ENCODE measurements around the gene DLX2. TPM values are rescaled to one million over a fixed set of nuclear protein-coding genes. Genes with fewer than 3 reads are reported as not detected.

Gene DLX2
- total and polyA plus RNA-seq, 2 donors = 0.09 to 0.43 TPM

DNA sequence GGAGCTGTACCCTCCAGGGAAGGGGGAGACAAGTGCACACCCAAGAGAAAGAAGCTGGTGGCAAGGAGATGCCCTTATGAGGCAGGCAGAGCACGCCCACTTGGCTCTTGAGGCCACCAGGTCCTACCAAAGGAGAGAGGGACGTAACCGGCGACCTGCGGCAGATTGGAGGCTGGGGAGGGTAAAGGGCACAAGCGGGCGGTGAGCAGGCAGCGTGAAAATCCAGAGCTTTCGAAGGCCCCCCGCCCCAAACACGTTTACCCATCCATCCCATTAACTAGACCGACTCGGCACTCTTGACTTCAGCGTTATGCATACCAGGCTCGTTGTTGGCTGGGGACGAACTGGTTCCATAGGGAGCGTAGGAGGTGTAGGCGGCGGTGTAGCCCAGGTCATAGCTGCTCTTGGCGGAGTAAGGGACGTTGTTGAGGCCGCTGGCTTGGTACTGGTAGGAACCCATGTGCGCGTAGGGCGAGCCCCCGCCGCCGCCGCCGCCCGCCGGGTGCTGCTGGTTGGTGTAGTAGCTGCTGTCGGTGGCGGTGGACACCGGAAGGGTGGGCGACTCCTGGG, 794 bp downstream of the DLX2 start:
- H3K4me1 ChIP-seq (ENCODE audit: control insufficient read depth in 2 of 2, insufficient read depth in 2 of 2, low read length in 2 of 2) = peaks cover 35 to 85% of the 10 kb centered on the region in 2 donors
- H3K4me3 ChIP-seq (ENCODE audit: low read length in 2 of 2) = peak overlapping the region; percentile 51 to 61
- no peak for DNase-seq (ENCODE audit: low read depth in 6 of 9, low spot score in 9 of 9)
- H3K36me3 ChIP-seq (ENCODE audit: control insufficient read depth in 2 of 2, insufficient read depth in 2 of 2, low read length in 1 of 2) = no peaks in the 10 kb centered on the region
- 2% methylated on average over 36 of the region's 36 CpGs for WGBS
- H3K9me3 ChIP-seq (ENCODE audit: control insufficient read depth in 2 of 2, insufficient read depth in 1 of 2, low read length in 1 of 2) = peaks cover 1 to 32% of the 10 kb centered on the region in 2 donors
- no peak overlapping the region for H3K27ac ChIP-seq (ENCODE audit: low read depth in 1 of 2, low read length in 1 of 2)
- H3K27me3 ChIP-seq (ENCODE audit: control insufficient read depth in 2 of 2, insufficient read depth in 1 of 2, low read length in 1 of 2) = peaks cover 73 to 96% of the 10 kb centered on the region in 2 donors

- H3K4me3 ChIP-seq (ENCODE audit: low read length in 2 of 2) = peak overlapping the region; percentile 51 to 61
- peaks cover 34 to 85% of the 10 kb centered on the region in 2 donors for H3K4me1 ChIP-seq (ENCODE audit: control insufficient read depth in 2 of 2, insufficient read depth in 2 of 2, low read length in 2 of 2)
- peaks cover 1 to 35% of the 10 kb centered on the region in 2 donors for H3K9me3 ChIP-seq (ENCODE audit: control insufficient read depth in 2 of 2, insufficient read depth in 1 of 2, low read length in 1 of 2)
- H3K27ac ChIP-seq (ENCODE audit: low read depth in 1 of 2, low read length in 1 of 2) = no peak overlapping the region
- peak in 3 of 9 donors; percentile 33 to 60 (median 38) for DNase-seq (ENCODE audit: low read depth in 6 of 9, low spot score in 9 of 9)
- peaks cover 73 to 96% of the 10 kb centered on the region in 2 donors for H3K27me3 ChIP-seq (ENCODE audit: control insufficient read depth in 2 of 2, insufficient read depth in 1 of 2, low read length in 1 of 2)
- no peaks in the 10 kb centered on the region for H3K36me3 ChIP-seq (ENCODE audit: control insufficient read depth in 2 of 2, insufficient read depth in 2 of 2, low read length in 1 of 2)
- 6% methylated on average over 54 of the region's 54 CpGs for WGBS
Observed at GRCh38 chr2:172100935-172101820, 1.5 kb downstream of the DLX2 start.

- 4% methylated on average over 72 of the region's 72 CpGs for WGBS
- Histone ChIP-seq H3K27ac (ENCODE audit: low read depth in 1 of 2, low read length in 1 of 2) (no peak overlapping the region), H3K4me3 (ENCODE audit: low read length in 2 of 2) (no peak overlapping the region), H3K9me3 (ENCODE audit: control insufficient read depth in 2 of 2, insufficient read depth in 1 of 2, low read length in 1 of 2) (peaks cover 1 to 39% of the 10 kb centered on the region in 2 donors), H3K4me1 (ENCODE audit: control insufficient read depth in 2 of 2, insufficient read depth in 2 of 2, low read length in 2 of 2) (peaks cover 32 to 85% of the 10 kb centered on the region in 2 donors), H3K27me3 (ENCODE audit: control insufficient read depth in 2 of 2, insufficient read depth in 1 of 2, low read length in 1 of 2) (peaks cover 71 to 96% of the 10 kb centered on the region in 2 donors), H3K36me3 (ENCODE audit: control insufficient read depth in 2 of 2, insufficient read depth in 2 of 2, low read length in 1 of 2) (no peaks in the 10 kb centered on the region)
- DNase-seq (ENCODE audit: low read depth in 6 of 9, low spot score in 9 of 9) = peak in 2 of 9 donors; percentile 12 to 28
Observed at GRCh38 chr2:172100080-172100934, 2.4 kb downstream of the DLX2 start.

GRCh38 chr2:172099472-172100079, 3.1 kb downstream of the DLX2 start:
- Histone ChIP-seq H3K27ac (ENCODE audit: low read depth in 1 of 2, low read length in 1 of 2) (no peak overlapping the region), H3K4me1 (ENCODE audit: control insufficient read depth in 2 of 2, insufficient read depth in 2 of 2, low read length in 2 of 2) (peaks cover 35 to 86% of the 10 kb centered on the region in 2 donors), H3K4me3 (ENCODE audit: low read length in 2 of 2) (no peak overlapping the region), H3K36me3 (ENCODE audit: control insufficient read depth in 2 of 2, insufficient read depth in 2 of 2, low read length in 1 of 2) (no peaks in the 10 kb centered on the region), H3K9me3 (ENCODE audit: control insufficient read depth in 2 of 2, insufficient read depth in 1 of 2, low read length in 1 of 2) (peaks cover 1 to 41% of the 10 kb centered on the region in 2 donors), H3K27me3 (ENCODE audit: control insufficient read depth in 2 of 2, insufficient read depth in 1 of 2, low read length in 1 of 2) (peaks cover 73 to 96% of the 10 kb centered on the region in 2 donors)
- WGBS = 3% methylated on average over 13 of the region's 13 CpGs
- no peak for DNase-seq (ENCODE audit: low read depth in 6 of 9, low spot score in 9 of 9)

GRCh38 chr2:172098650-172099471, 3.8 kb downstream of the DLX2 start:
- Histone ChIP-seq H3K4me1 (ENCODE audit: control insufficient read depth in 2 of 2, insufficient read depth in 2 of 2, low read length in 2 of 2) (peaks cover 33 to 84% of the 10 kb centered on the region in 2 donors), H3K27me3 (ENCODE audit: control insufficient read depth in 2 of 2, insufficient read depth in 1 of 2, low read length in 1 of 2) (peaks cover 80 to 100% of the 10 kb centered on the region in 2 donors), H3K9me3 (ENCODE audit: control insufficient read depth in 2 of 2, insufficient read depth in 1 of 2, low read length in 1 of 2) (peaks cover 1 to 41% of the 10 kb centered on the region in 2 donors), H3K27ac (ENCODE audit: low read depth in 1 of 2, low read length in 1 of 2) (no peak overlapping the region), H3K4me3 (ENCODE audit: low read length in 2 of 2) (peak overlapping the region in 1 of 2 donors; percentile 11), H3K36me3 (ENCODE audit: control insufficient read depth in 2 of 2, insufficient read depth in 2 of 2, low read length in 1 of 2) (no peaks in the 10 kb centered on the region)
- WGBS = 6% methylated on average over 61 of the region's 61 CpGs
- DNase-seq (ENCODE audit: low read depth in 6 of 9, low spot score in 9 of 9) = peak in 2 of 9 donors; percentile 9 to 37

- no peak overlapping the region for H3K4me3 ChIP-seq (ENCODE audit: low read length in 2 of 2)
- H3K36me3 ChIP-seq (ENCODE audit: control insufficient read depth in 2 of 2, insufficient read depth in 2 of 2, low read length in 1 of 2) = no peaks in the 10 kb centered on the region
- H3K27me3 ChIP-seq (ENCODE audit: control insufficient read depth in 2 of 2, insufficient read depth in 1 of 2, low read length in 1 of 2) = peaks cover 85 to 100% of the 10 kb centered on the region in 2 donors
- no peak for DNase-seq (ENCODE audit: low read depth in 6 of 9, low spot score in 9 of 9)
- H3K27ac ChIP-seq (ENCODE audit: low read depth in 1 of 2, low read length in 1 of 2) = no peak overlapping the region
- 21% methylated on average over 1 of the region's 1 CpG for WGBS
- H3K9me3 ChIP-seq (ENCODE audit: control insufficient read depth in 2 of 2, insufficient read depth in 1 of 2, low read length in 1 of 2) = peaks cover 1 to 41% of the 10 kb centered on the region in 2 donors
- peaks cover 33 to 78% of the 10 kb centered on the region in 2 donors for H3K4me1 ChIP-seq (ENCODE audit: control insufficient read depth in 2 of 2, insufficient read depth in 2 of 2, low read length in 2 of 2)
Observed at GRCh38 chr2:172098287-172098649, 4.4 kb downstream of the DLX2 start.

DNA sequence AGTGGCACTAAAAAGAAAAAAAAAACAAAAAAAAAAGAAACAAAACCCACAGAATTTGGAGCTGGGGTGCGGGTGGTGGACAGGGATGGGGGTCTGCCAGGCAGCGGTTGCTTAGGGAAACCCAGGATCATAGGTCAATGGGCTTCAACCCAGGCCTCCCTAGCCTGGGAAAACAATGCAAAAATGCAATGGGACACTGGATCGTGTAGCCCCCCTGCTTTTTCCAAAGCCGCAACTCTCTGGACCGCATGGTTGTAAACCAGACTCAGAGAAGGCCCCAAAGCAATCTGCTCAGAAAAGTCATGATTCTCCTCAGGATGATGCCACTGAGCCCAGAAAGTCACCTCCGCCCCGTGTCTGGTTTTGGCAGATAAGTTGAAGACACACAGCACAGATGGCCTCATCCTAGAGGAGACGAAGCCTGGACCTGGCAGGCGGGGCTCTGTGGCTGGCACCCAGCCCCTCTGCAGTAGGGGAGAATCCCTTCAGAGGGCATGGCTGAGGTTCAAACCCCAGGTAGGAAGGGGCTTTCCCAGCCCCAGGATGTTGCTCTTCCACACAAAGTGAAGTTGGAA, 5.1 kb downstream of the DLX2 start:
- H3K9me3 ChIP-seq (ENCODE audit: control insufficient read depth in 2 of 2, insufficient read depth in 1 of 2, low read length in 1 of 2) = peaks cover 1 to 38% of the 10 kb centered on the region in 2 donors
- WGBS = 29% methylated on average over 9 of the region's 9 CpGs
- no peaks in the 10 kb centered on the region for H3K36me3 ChIP-seq (ENCODE audit: control insufficient read depth in 2 of 2, insufficient read depth in 2 of 2, low read length in 1 of 2)
- no peak overlapping the region for H3K4me3 ChIP-seq (ENCODE audit: low read length in 2 of 2)
- H3K27ac ChIP-seq (ENCODE audit: low read depth in 1 of 2, low read length in 1 of 2) = no peak overlapping the region
- H3K27me3 ChIP-seq (ENCODE audit: control insufficient read depth in 2 of 2, insufficient read depth in 1 of 2, low read length in 1 of 2) = peaks cover 90 to 100% of the 10 kb centered on the region in 2 donors
- peak in 2 of 9 donors; percentile 4 to 20 for DNase-seq (ENCODE audit: low read depth in 6 of 9, low spot score in 9 of 9)
- H3K4me1 ChIP-seq (ENCODE audit: control insufficient read depth in 2 of 2, insufficient read depth in 2 of 2, low read length in 2 of 2) = peaks cover 30 to 72% of the 10 kb centered on the region in 2 donors

All from thymus (tissue), 11 donors.